ENCODE measurements around the gene SOD1. TPM values are rescaled to one million over a fixed set of nuclear protein-coding genes. Genes with fewer than 3 reads are reported as not detected.
"Not testable (repeated sequence)": the region's sequence is repeated elsewhere in the genome, so short reads cannot be mapped to it uniquely, and the experiment has no call there.

SOD1 gene
- polyA plus RNA-seq, 1 donor from 2014 or later = 449 TPM

GRCh38 chr21:31665397-31665796, 5.9 kb downstream of the SOD1 start:
- no peak overlapping the region for H2AFZ ChIP-seq (ENCODE audit: low read depth, low read length)
- H3K36me3 ChIP-seq (ENCODE audit: insufficient read depth, low read length) = peaks cover 7% of the 10 kb centered on the region
- no peak overlapping the region for H3K4me3 ChIP-seq (ENCODE audit: low read length)
- H3K27ac ChIP-seq (ENCODE audit: low read length) = no peak overlapping the region
- no peak for TF ChIP-seq EZH2 (IDR thresholded peaks at IDR 0.05; ENCODE audit: borderline replicate concordance, insufficient read depth, low read length, poor library complexity, severe bottlenecking)
- no peak for TF ChIP-seq CTCF (IDR thresholded peaks at IDR 0.05; ENCODE audit: poor library complexity, severe bottlenecking)
- TF ChIP-seq EP300 (conservative IDR thresholded peaks at IDR 0.05; ENCODE audit: poor library complexity, severe bottlenecking) = no peak
- TF ChIP-seq RAD21 (conservative IDR thresholded peaks at IDR 0.05) = no peak
- TF ChIP-seq POLR2AphosphoS5 (IDR thresholded peaks at IDR 0.05) = no peak
- no peak for TF ChIP-seq SMC3 (conservative IDR thresholded peaks at IDR 0.05; ENCODE audit: poor library complexity)
- TF ChIP-seq TAF1 (IDR thresholded peaks at IDR 0.05; ENCODE audit: low read depth) = no peak
- TF ChIP-seq, protein P1, sequence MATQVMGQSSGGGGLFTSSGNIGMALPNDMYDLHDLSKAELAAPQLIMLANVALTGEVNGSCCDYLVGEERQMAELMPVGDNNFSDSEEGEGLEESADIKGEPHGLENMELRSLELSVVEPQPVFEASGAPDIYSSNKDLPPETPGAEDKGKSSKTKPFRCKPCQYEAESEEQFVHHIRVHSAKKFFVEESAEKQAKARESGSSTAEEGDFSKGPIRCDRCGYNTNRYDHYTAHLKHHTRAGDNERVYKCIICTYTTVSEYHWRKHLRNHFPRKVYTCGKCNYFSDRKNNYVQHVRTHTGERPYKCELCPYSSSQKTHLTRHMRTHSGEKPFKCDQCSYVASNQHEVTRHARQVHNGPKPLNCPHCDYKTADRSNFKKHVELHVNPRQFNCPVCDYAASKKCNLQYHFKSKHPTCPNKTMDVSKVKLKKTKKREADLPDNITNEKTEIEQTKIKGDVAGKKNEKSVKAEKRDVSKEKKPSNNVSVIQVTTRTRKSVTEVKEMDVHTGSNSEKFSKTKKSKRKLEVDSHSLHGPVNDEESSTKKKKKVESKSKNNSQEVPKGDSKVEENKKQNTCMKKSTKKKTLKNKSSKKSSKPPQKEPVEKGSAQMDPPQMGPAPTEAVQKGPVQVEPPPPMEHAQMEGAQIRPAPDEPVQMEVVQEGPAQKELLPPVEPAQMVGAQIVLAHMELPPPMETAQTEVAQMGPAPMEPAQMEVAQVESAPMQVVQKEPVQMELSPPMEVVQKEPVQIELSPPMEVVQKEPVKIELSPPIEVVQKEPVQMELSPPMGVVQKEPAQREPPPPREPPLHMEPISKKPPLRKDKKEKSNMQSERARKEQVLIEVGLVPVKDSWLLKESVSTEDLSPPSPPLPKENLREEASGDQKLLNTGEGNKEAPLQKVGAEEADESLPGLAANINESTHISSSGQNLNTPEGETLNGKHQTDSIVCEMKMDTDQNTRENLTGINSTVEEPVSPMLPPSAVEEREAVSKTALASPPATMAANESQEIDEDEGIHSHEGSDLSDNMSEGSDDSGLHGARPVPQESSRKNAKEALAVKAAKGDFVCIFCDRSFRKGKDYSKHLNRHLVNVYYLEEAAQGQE (IDR thresholded peaks at IDR 0.05; ENCODE audit: borderline replicate concordance) = no peak
- no peaks in the 10 kb centered on the region for H3K27me3 ChIP-seq (ENCODE audit: insufficient read depth, low read depth, low read length)
- peaks cover 15% of the 10 kb centered on the region for H3K79me2 ChIP-seq (replicated peaks; ENCODE audit: insufficient read depth, low read length)
- H4K20me1 ChIP-seq (ENCODE audit: insufficient read depth) = no peaks in the 10 kb centered on the region
- H3K4me2 ChIP-seq (ENCODE audit: low read length) = no peak overlapping the region
- H3F3A ChIP-seq (ENCODE audit: insufficient read depth, low read length, poor library complexity, severe bottlenecking) = no peaks in the 10 kb centered on the region
- no peaks in the 10 kb centered on the region for H3K9me3 ChIP-seq (ENCODE audit: low read length)
- H3K9ac ChIP-seq (ENCODE audit: low read length) = no peak overlapping the region
- H3K9me2 ChIP-seq (ENCODE audit: insufficient read depth, low read length) = no peaks in the 10 kb centered on the region

DNA sequence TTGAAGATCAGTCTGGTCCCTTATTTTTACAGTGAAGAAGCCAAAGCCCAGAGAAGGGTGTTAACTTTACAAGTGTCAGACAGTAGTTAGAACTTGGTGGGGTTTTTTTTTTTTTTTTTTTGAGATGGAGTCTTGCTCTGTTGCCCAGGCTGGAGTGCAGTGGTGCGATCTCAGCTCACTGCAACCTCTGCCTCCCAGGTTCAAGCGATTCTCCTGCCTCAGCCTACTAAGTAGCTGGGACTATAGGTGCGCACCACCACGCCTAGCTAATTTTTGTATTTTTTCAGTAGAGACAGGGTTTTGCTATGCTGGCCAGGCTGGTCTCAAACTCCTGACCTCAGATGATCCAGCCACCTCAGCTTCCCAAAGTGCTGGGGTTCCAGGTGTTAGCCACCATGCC, 6.4 kb downstream of the SOD1 start:
- not testable (repeated sequence) for H3K4me2 ChIP-seq (ENCODE audit: low read length); H3K4me3 ChIP-seq (ENCODE audit: low read length); H3F3A ChIP-seq (ENCODE audit: insufficient read depth, low read length, poor library complexity, severe bottlenecking); H3K27ac ChIP-seq (ENCODE audit: low read length); H3K9ac ChIP-seq (ENCODE audit: low read length); H3K9me3 ChIP-seq (ENCODE audit: low read length); H3K27me3 ChIP-seq (ENCODE audit: insufficient read depth, low read depth, low read length); H3K36me3 ChIP-seq (ENCODE audit: insufficient read depth, low read length); H3K9me2 ChIP-seq (ENCODE audit: insufficient read depth, low read length); H4K20me1 ChIP-seq (ENCODE audit: insufficient read depth); H2AFZ ChIP-seq (ENCODE audit: low read depth, low read length)
- peaks cover 11% of the 10 kb centered on the region for H3K79me2 ChIP-seq (replicated peaks; ENCODE audit: insufficient read depth, low read length)

DNA sequence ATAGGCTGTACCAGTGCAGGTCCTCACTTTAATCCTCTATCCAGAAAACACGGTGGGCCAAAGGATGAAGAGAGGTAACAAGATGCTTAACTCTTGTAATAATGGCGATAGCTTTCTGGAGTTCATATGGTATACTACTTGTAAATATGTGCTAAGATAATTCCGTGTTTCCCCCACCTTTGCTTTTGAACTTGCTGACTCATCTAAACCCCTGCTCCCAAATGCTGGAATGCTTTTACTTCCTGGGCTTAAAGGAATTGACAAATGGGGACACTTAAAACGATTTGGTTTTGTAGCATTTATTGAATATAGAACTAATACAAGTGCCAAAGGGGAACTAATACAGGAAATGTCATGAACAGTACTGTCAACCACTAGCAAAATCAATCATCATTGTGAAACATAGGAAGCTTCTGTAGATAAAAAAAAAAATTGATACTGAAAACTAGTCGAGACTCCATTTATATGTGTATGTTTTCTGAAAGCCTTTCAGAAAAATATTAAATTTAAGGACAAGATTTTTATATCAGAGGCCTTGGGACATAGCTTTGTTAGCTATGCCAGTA, 7.0 kb downstream of the SOD1 start:
- Histone ChIP-seq H3K79me2 (replicated peaks; ENCODE audit: insufficient read depth, low read length) (peaks cover 7% of the 10 kb centered on the region), H3K9me3 (ENCODE audit: low read length) (no peaks in the 10 kb centered on the region), H3K36me3 (ENCODE audit: insufficient read depth, low read length) (peaks cover 7% of the 10 kb centered on the region), H3K9me2 (ENCODE audit: insufficient read depth, low read length) (no peaks in the 10 kb centered on the region), H3F3A (ENCODE audit: insufficient read depth, low read length, poor library complexity, severe bottlenecking) (no peaks in the 10 kb centered on the region), H2AFZ (ENCODE audit: low read depth, low read length) (no peak overlapping the region), H3K27me3 (ENCODE audit: insufficient read depth, low read depth, low read length) (no peaks in the 10 kb centered on the region), H3K4me2 (ENCODE audit: low read length) (no peak overlapping the region), H3K4me3 (ENCODE audit: low read length) (no peak overlapping the region), H3K9ac (ENCODE audit: low read length) (no peak overlapping the region), H3K27ac (ENCODE audit: low read length) (no peak overlapping the region), H4K20me1 (ENCODE audit: insufficient read depth) (no peaks in the 10 kb centered on the region)
- no peak for TF ChIP-seq SMC3 (conservative IDR thresholded peaks at IDR 0.05; ENCODE audit: poor library complexity)
